Esophagus (tissue), 2 donors: Measurements from ENCODE around the gene EFCAB5. TPM values are rescaled to one million over a fixed set of nuclear protein-coding genes. Genes with fewer than 3 reads are reported as not detected.
"Not testable (repeated sequence)": the region's sequence is repeated elsewhere in the genome, so short reads cannot be mapped to it uniquely, and the experiment has no call there.

Source experiments
- H3K27ac ChIP-seq, 2 donors: one replicate each; pipeline ENCODE4 v1.5.1; 2013; ENCODE audit warnings: low read depth in 2 of 2, mild to moderate bottlenecking in 2 of 2, inconsistent platforms in 1 of 2, low read length in 1 of 2, moderate library complexity in 1 of 2
- H3K27me3 ChIP-seq, 2 donors: one replicate each; pipeline ENCODE4 v1.6.1; 2013; ENCODE audit warnings: low read length in 2 of 2, control low read depth in 1 of 2, mild to moderate bottlenecking in 1 of 2; ENCODE audit not compliant: insufficient read depth in 2 of 2, control insufficient read depth in 1 of 2
- H3K36me3 ChIP-seq, 2 donors: one replicate each; pipeline ENCODE4 v1.6.1; 2013; ENCODE audit warnings: low read length in 1 of 2; ENCODE audit not compliant: control insufficient read depth in 2 of 2, insufficient read depth in 2 of 2
- H3K4me1 ChIP-seq, 2 donors: one replicate each; pipeline ENCODE4 v1.6.1; 2013; ENCODE audit warnings: low read length in 1 of 2; ENCODE audit not compliant: control insufficient read depth in 2 of 2, insufficient read depth in 2 of 2
- H3K4me3 ChIP-seq, 2 donors: one replicate each; pipeline ENCODE4 v1.5.1; 2013; ENCODE audit warnings: low read length in 2 of 2, mild to moderate bottlenecking in 2 of 2, low read depth in 1 of 2, moderate library complexity in 1 of 2
- H3K9me3 ChIP-seq, 2 donors: one replicate each; pipeline ENCODE4 v1.6.1; 2013; ENCODE audit warnings: mild to moderate bottlenecking in 2 of 2, low read depth in 1 of 2, low read length in 1 of 2, moderate library complexity in 1 of 2; ENCODE audit not compliant: control insufficient read depth in 2 of 2, insufficient read depth in 1 of 2
- WGBS, 2 donors: extraction: QIAGEN DNeasy Blood & Tissue Kit; methylation state at CpG; one replicate each; pipeline ENCODE4 v1.1.7; 2013; 5-methylcytosine and 5-hydroxymethylcytosine counted together
- polyA plus RNA-seq, 2 donors: library from polyadenylated mRNA; stranded (reverse); fragments of 200-250 nt; gene quantifications; one replicate each; pipeline ENCODE4 v1.2.3, GENCODE V29; 2013
- donor health status: healthy with polysubstance abuse.
- donor health status: Bipolar disorder and iron deficiency.

EFCAB5 gene
- polyA plus RNA-seq, 2 donors: 0.02 to 0.24 TPM

DNA sequence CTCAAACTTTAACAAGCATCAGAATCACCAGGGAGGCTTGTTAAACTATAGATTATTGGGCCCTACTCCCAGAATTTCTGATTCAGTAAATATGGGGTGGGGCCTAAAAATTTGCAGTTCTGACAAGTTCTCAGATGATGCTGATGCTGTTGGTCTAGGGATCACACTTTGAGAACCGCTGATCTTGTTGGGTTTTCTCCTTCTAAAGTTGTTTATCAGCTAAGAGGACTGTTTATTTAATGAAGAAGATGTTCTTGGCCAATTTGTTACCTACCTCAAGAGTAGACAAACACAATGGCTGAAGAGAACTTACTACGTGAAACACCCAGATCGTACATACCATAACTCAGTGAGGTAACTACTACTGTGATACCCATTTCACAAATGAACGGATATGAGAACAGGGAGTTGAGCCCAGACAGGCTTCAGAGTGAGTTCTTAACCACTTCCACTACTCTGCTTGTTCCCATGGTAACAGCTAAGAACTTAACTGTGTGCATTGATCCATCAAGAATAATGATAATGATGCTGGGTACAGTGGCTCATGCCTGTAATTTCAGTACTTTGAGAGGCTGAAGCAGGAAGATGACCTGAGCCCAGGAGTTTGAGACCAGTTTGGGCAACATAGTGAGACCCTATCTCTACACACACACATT lies 89.9 kb downstream of the EFCAB5 start:
- 90 to 92% methylated on average over 4 of the region's 4 CpGs for WGBS, 2 donors
- no peaks in the 10 kb centered on the region for H3K9me3 ChIP-seq
- H3K27ac ChIP-seq: no peak overlapping the region
- no peak overlapping the region for H3K4me3 ChIP-seq
- no peaks in the 10 kb centered on the region for H3K27me3 ChIP-seq
- no peaks in the 10 kb centered on the region for H3K36me3 ChIP-seq
- H3K4me1 ChIP-seq: no peaks in the 10 kb centered on the region

DNA sequence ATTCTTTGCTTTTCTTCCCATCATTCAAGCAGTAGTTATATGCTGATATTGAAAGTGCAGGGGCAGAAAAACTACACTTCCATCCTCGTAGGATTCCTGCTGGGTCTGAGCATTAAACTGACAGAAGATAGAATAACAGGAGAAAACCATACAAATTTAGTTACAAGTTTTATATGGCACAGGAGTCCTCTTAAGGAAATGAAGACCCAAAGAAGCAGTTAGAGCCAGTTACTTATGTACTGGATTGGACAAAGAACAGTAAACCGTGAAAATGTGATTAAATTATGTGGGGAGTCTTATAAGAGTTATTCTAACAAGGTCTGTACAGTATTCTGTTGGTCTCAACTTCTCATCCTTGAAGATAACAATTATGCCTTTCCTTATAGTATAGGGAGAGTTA lies 93.9 kb downstream of the EFCAB5 start:
- H3K4me1 ChIP-seq: no peaks in the 10 kb centered on the region
- H3K27me3 ChIP-seq: peaks cover 0 to 2% of the 10 kb centered on the region in 2 donors
- no peaks in the 10 kb centered on the region for H3K9me3 ChIP-seq
- H3K4me3 ChIP-seq: no peak overlapping the region
- H3K27ac ChIP-seq: no peak overlapping the region
- WGBS, 2 donors: 76 to 78% methylated on average over 2 of the region's 2 CpGs
- no peaks in the 10 kb centered on the region for H3K36me3 ChIP-seq

DNA sequence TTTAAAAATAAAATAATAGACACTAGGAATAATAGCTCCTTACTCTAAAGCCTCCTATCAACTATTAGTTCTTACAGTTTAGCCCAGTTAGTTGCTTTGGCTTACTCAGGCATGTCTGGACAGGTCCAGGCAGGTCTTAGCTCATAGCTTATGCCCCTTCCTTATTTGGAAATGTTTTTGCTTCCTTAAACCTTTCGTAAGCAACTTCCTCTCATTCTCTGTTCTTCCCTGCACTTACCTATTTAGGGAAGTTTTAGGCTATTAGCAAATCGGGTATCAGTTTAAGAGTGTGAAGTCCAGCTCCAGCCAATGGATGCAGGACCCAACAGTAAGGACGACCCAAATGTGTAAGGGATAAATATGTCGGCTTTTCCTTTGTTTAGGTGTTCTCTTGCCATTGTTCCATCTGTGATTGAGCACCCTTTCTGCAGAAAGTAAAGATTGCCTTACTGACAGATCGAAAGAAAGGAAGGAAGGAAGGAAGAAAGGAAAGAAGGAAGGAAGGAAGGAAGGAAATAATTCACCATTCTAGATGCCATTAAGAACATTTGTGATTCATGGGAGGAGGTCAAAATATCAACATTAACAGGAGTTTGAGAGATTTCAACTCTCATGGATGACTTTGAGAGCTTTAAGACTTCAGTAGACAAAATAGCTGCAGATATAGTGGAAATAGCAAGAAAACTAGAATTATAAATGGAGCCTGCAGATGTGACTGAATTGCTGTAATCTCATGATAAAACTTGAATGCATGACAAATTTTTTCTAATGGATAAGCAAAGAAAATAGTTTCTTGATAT lies 99.5 kb downstream of the EFCAB5 start:
- not testable (repeated sequence) for H3K27ac ChIP-seq, H3K4me1 ChIP-seq, H3K9me3 ChIP-seq, H3K4me3 ChIP-seq, H3K36me3 ChIP-seq, H3K27me3 ChIP-seq
- WGBS, 2 donors: 69 to 80% methylated on average over 5 of the region's 5 CpGs

DNA sequence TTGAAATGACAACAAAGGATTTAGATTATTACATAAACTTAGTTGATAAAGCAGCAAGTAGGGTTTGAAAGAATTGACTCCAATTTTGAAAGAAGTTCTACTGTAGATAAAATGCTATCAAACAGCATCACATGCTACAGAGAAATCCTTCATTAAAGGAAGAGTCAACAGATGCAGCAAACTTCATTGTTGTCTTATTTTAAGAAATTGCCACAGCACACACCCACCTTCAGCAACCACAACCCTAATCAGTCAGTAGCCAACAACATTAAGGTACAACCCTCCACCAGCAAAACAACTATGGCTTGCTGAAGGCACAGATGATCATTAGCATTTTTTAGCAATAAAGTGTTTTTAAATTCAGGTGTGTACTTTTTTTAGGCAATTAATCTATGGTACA lies 100.1 kb downstream of the EFCAB5 start:
- no peaks in the 10 kb centered on the region for H3K36me3 ChIP-seq
- H3K9me3 ChIP-seq: no peaks in the 10 kb centered on the region
- H3K4me3 ChIP-seq: no peak overlapping the region
- H3K27me3 ChIP-seq: peaks cover 0 to 2% of the 10 kb centered on the region in 2 donors
- H3K27ac ChIP-seq: no peak overlapping the region
- no peaks in the 10 kb centered on the region for H3K4me1 ChIP-seq

DNA sequence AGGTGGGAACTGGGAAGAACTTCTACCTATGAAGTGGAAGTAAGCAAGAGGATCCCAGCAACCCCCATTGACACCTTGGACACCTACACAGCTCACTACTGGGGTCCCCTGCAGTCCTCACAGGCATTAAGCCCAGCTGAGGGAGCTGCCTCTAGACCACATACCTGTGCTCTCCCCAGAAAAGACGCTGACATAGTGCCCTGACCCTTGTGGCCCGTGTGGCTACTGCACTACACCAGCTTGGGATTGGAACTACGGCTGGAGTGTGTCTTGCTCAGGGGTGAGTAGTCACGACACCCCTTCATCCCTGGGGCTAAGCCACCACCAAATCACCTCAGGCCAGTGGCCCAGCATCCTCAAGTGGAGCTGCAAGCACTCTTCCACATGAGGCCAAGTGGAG lies 120.9 kb downstream of the EFCAB5 start:
- no peaks in the 10 kb centered on the region for H3K36me3 ChIP-seq
- WGBS, 2 donors: 69 to 75% methylated on average over 4 of the region's 4 CpGs
- H3K27me3 ChIP-seq: no peaks in the 10 kb centered on the region
- peaks cover 0 to 2% of the 10 kb centered on the region in 2 donors for H3K9me3 ChIP-seq
- H3K27ac ChIP-seq: no peak overlapping the region
- H3K4me3 ChIP-seq: no peak overlapping the region
- H3K4me1 ChIP-seq: no peaks in the 10 kb centered on the region

DNA sequence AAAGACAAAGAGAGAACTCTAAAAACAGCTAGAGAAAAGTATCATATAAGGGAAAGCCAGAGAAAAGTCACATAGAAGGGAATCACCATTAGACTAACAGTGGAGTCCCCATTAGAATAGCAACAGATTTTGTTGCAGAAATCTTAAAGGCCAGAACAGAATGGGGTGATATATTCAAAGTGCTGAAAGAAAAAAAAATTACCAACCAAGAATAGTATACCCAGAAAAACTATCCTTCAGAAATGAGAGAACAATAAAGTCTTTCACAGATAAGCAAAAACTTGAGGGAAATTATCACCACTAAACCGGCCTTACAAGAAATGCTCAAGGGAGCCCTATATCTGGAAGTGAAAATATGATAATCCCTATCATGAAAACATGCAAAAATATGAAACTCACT lies 123.3 kb downstream of the EFCAB5 start:
- Histone ChIP-seq H3K9me3 (peaks cover 0 to 2% of the 10 kb centered on the region in 2 donors), H3K4me1 (no peaks in the 10 kb centered on the region), H3K27ac (no peak overlapping the region), H3K27me3 (peaks cover 0 to 2% of the 10 kb centered on the region in 2 donors), H3K36me3 (no peaks in the 10 kb centered on the region), H3K4me3 (no peak overlapping the region)
- WGBS, 2 donors: 82 to 89% methylated on average over 1 of the region's 1 CpG

DNA sequence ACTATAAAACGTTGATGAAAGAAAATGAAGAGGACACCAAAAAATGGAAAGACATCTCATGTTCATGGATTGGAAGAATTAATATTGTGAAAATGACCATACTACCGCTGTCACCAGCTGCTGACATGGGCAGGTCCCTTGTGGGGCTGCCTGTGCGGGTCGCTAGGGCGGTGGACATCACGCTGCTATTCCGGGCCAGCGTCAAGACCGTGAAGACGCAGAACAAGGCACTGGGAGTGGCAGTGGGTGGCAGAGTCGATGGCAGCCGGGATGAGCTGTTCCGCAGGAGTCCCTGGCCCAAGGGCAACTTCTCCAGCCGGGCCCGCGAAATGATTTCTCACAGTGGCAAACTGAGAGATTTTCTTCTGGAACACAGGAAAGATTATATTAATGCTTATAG lies 127.0 kb downstream of the EFCAB5 start:
- Histone ChIP-seq H3K4me3 (no peak overlapping the region), H3K9me3 (peaks cover 0 to 2% of the 10 kb centered on the region in 2 donors), H3K4me1 (no peaks in the 10 kb centered on the region), H3K27ac (no peak overlapping the region), H3K27me3 (peaks cover 0 to 2% of the 10 kb centered on the region in 2 donors), H3K36me3 (no peaks in the 10 kb centered on the region)
- WGBS, 2 donors: 95 to 96% methylated on average over 16 of the region's 16 CpGs

DNA sequence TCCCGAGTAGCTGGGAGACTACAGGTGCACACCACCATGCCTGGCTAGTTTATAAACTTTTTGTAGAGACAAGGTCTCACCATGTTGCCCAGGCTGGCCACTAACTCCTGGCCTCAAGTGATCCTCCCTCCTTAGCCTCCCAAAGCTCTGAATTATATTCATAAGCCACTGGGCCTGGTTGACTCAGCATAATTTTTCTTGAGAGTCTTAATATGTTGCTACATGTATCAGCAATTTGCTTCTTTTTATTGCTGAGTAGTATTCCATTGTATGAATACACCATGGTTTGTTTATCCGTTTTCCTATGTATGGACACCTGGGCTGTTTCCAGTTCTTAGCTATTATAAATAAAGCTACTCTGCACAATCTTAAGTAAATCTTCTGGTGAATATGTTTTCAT lies 132.8 kb downstream of the EFCAB5 start:
- H3K4me1 ChIP-seq: no peaks in the 10 kb centered on the region
- no peak overlapping the region for H3K4me3 ChIP-seq
- no peak overlapping the region for H3K27ac ChIP-seq
- WGBS, 2 donors: 83 to 94% methylated on average over 2 of the region's 2 CpGs
- no peaks in the 10 kb centered on the region for H3K9me3 ChIP-seq
- no peaks in the 10 kb centered on the region for H3K27me3 ChIP-seq
- no peaks in the 10 kb centered on the region for H3K36me3 ChIP-seq

DNA sequence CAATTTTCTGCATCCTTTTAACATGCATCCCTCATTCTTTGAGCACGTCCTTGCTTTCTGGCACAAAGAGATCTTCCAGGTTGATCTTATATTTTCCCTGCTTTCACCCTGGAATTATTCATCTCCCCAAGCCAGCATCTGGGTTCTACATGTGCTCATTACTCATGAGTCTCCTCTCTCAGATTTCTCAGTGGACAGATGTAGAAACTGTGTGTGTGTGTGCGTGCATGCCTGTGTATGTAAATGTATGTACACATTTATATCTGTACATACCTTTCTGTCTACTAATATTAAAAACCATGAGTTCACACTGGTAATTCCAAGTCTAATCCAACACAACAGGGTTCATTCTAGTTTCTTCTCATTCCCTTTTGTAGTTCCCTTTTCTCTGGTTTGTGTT lies 133.3 kb downstream of the EFCAB5 start:
- no peaks in the 10 kb centered on the region for H3K36me3 ChIP-seq
- WGBS, 2 donors: 86 to 90% methylated on average over 2 of the region's 2 CpGs
- H3K27ac ChIP-seq: no peak overlapping the region
- no peaks in the 10 kb centered on the region for H3K9me3 ChIP-seq
- H3K4me1 ChIP-seq: no peaks in the 10 kb centered on the region
- H3K27me3 ChIP-seq: no peaks in the 10 kb centered on the region
- no peak overlapping the region for H3K4me3 ChIP-seq

DNA sequence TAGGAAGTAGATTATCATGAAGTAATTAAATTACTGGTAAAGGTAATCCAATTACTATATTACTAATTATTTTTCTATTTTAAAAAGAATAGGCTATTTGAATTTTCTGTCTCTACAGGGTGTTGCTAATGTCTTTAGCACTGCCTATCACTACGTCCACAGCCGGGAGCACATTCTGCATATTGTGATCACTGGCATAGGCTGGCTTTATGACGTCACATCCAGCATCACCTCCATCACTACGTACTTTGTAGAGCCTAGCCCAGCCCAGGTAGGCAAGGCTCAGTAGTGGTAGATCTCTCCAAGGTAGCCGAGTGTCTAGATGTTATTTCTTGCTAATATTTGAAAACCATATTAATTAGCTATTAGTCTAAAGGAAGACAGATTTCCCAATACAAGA lies 141.3 kb downstream of the EFCAB5 start:
- no peak overlapping the region for H3K27ac ChIP-seq
- no peaks in the 10 kb centered on the region for H3K9me3 ChIP-seq
- no peaks in the 10 kb centered on the region for H3K36me3 ChIP-seq
- no peaks in the 10 kb centered on the region for H3K27me3 ChIP-seq
- H3K4me3 ChIP-seq: no peak overlapping the region
- 89 to 94% methylated on average over 5 of the region's 5 CpGs for WGBS, 2 donors
- no peaks in the 10 kb centered on the region for H3K4me1 ChIP-seq
